Nephron progenitor cell (in vitro differentiated cells): ENCODE data around the gene IQCE.
A peak's percentile ranks its signal among the peaks of the same experiment; 100 is the strongest.

ENCODE experiments used
- DNase-seq: peaks from one replicate; pipeline ENCODE4 v3.0.0; 2021
- H3K27ac Mint-ChIP-seq: 2 replicates; pipeline ENCODE4 v1.8.0; 2021; ENCODE audit warnings: mild to moderate bottlenecking, moderate library complexity, mixed read lengths
- H3K27me3 Mint-ChIP-seq: 2 replicates; pipeline ENCODE4 v1.8.0; 2021; ENCODE audit warnings: mild to moderate bottlenecking, low read depth, mixed read lengths; ENCODE audit not compliant: poor library complexity
- H3K36me3 Mint-ChIP-seq: 2 replicates; pipeline ENCODE4 v1.8.0; 2021; ENCODE audit warnings: low read depth, mixed read lengths
- H3K4me1 Mint-ChIP-seq: 2 replicates; pipeline ENCODE4 v1.8.0; 2021; ENCODE audit warnings: mixed read lengths
- H3K4me3 Mint-ChIP-seq: 2 replicates; pipeline ENCODE4 v1.8.0; 2021; ENCODE audit warnings: mild to moderate bottlenecking, moderate library complexity, mixed read lengths
- H3K9me3 Mint-ChIP-seq: 2 replicates; pipeline ENCODE4 v1.8.0; 2021; ENCODE audit warnings: mild to moderate bottlenecking, moderate library complexity, mixed read lengths
- TF ChIP-seq, protein P1 (sequence below): fragments of 200-600 bp; sonication (generic); IDR thresholded peaks from 2 replicates; pipeline ENCODE4 v1.5.0; 2021; ENCODE audit warnings: antibody characterized with exemption

Gene IQCE

DNA sequence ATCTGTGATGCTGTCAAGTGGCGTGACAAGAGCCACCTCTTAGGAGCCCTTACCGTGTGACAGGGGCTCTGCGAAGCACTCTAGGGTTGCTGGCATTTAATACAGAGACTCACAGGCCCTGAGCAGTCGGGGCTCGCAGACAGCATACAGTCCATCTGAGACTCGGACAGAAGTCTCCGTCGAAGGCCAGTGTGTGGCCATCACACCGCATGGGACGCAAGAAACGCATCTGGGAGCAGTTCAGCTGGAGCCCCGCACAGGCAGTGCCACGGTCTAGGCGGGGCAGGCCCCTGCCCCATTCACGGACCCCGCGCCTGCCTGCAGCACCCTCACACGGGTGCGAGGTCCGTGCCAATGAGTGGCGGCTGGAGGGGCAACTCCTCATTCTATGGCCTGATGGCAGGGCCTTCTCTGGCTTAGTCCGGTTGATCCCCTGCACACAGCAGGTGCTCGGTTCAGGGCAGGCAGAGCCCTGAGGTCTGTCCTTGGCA is 33.6 kb downstream of the IQCE start:
- H3K36me3 Mint-ChIP-seq: peaks cover 30% of the 10 kb centered on the region
- no peak overlapping the region for H3K27ac Mint-ChIP-seq
- TF ChIP-seq, protein P1, sequence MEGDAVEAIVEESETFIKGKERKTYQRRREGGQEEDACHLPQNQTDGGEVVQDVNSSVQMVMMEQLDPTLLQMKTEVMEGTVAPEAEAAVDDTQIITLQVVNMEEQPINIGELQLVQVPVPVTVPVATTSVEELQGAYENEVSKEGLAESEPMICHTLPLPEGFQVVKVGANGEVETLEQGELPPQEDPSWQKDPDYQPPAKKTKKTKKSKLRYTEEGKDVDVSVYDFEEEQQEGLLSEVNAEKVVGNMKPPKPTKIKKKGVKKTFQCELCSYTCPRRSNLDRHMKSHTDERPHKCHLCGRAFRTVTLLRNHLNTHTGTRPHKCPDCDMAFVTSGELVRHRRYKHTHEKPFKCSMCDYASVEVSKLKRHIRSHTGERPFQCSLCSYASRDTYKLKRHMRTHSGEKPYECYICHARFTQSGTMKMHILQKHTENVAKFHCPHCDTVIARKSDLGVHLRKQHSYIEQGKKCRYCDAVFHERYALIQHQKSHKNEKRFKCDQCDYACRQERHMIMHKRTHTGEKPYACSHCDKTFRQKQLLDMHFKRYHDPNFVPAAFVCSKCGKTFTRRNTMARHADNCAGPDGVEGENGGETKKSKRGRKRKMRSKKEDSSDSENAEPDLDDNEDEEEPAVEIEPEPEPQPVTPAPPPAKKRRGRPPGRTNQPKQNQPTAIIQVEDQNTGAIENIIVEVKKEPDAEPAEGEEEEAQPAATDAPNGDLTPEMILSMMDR: no peak

GRCh38 chr7:2593036-2593727 is 34.4 kb downstream of the IQCE start:
- peaks cover 30% of the 10 kb centered on the region for H3K36me3 Mint-ChIP-seq
- DNase-seq: no peak
- no peak overlapping the region for H3K4me3 Mint-ChIP-seq
- peaks cover 6% of the 10 kb centered on the region for H3K27me3 Mint-ChIP-seq
- peaks cover 12% of the 10 kb centered on the region for H3K4me1 Mint-ChIP-seq
- H3K9me3 Mint-ChIP-seq: no peaks in the 10 kb centered on the region
- no peak overlapping the region for H3K27ac Mint-ChIP-seq
- TF ChIP-seq, protein P1: no peak

More for the DNA sequence above, 33.6 kb downstream of the IQCE start:
- peaks cover 15% of the 10 kb centered on the region for H3K4me1 Mint-ChIP-seq
- DNase-seq: no peak
- H3K27me3 Mint-ChIP-seq: peaks cover 4% of the 10 kb centered on the region
- H3K9me3 Mint-ChIP-seq: no peaks in the 10 kb centered on the region
- no peak overlapping the region for H3K4me3 Mint-ChIP-seq

- peaks cover 2% of the 10 kb centered on the region for H3K27me3 Mint-ChIP-seq
- peaks cover 18% of the 10 kb centered on the region for H3K4me1 Mint-ChIP-seq
- no peaks in the 10 kb centered on the region for H3K9me3 Mint-ChIP-seq
- H3K4me3 Mint-ChIP-seq: no peak overlapping the region
- TF ChIP-seq, protein P1: no peak
- no peak for DNase-seq
- H3K36me3 Mint-ChIP-seq: peaks cover 37% of the 10 kb centered on the region
- no peak overlapping the region for H3K27ac Mint-ChIP-seq
These were observed 35.8 kb downstream of the IQCE start for GRCh38 chr7:2594599-2594998.

GRCh38 chr7:2595258-2595860 is 36.6 kb downstream of the IQCE start:
- Mint-ChIP-seq H3K4me1 (peaks cover 20% of the 10 kb centered on the region), H3K4me3 (no peak overlapping the region), H3K27me3 (peaks cover 2% of the 10 kb centered on the region), H3K36me3 (peaks cover 37% of the 10 kb centered on the region), H3K27ac (no peak overlapping the region), H3K9me3 (no peaks in the 10 kb centered on the region)
- TF ChIP-seq, protein P1: no peak
- DNase-seq: no peak

GRCh38 chr7:2596464-2597272 is 37.9 kb downstream of the IQCE start:
- Mint-ChIP-seq H3K9me3 (no peaks in the 10 kb centered on the region), H3K4me3 (no peak overlapping the region), H3K27me3 (peaks cover 2% of the 10 kb centered on the region), H3K4me1 (peaks cover 29% of the 10 kb centered on the region), H3K27ac (peak overlapping the region; percentile 26), H3K36me3 (peaks cover 38% of the 10 kb centered on the region)
- TF ChIP-seq, protein P1: no peak
- DNase-seq: no peak
